ENCODE results near the gene KCTD14. TPM values are rescaled to one million over a fixed set of nuclear protein-coding genes. Genes with fewer than 3 reads are reported as not detected.

Gene KCTD14
- total RNA-seq, 1 donor from 2014 or later: 2.8 TPM

DNA sequence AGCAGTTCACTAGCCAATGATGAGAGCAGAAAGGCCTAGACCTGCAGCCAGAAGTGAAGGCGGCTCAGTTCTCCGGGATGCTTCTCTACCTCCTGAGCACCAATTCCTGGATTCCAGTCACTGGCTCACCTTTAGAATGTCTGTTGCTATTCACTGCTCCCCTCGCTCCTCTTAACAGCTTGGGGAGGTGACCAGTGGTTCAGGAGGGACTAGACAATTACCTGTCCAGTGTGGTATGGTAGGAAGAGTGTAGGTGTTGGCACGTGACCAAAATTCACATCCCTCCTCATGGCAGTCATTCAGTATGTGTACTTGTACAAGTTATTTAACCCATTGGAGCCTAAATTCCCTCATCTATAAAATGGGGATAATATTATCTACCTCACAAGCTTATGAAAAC is 44.6 kb upstream of the KCTD14 start:
- TF ChIP-seq, protein P1, sequence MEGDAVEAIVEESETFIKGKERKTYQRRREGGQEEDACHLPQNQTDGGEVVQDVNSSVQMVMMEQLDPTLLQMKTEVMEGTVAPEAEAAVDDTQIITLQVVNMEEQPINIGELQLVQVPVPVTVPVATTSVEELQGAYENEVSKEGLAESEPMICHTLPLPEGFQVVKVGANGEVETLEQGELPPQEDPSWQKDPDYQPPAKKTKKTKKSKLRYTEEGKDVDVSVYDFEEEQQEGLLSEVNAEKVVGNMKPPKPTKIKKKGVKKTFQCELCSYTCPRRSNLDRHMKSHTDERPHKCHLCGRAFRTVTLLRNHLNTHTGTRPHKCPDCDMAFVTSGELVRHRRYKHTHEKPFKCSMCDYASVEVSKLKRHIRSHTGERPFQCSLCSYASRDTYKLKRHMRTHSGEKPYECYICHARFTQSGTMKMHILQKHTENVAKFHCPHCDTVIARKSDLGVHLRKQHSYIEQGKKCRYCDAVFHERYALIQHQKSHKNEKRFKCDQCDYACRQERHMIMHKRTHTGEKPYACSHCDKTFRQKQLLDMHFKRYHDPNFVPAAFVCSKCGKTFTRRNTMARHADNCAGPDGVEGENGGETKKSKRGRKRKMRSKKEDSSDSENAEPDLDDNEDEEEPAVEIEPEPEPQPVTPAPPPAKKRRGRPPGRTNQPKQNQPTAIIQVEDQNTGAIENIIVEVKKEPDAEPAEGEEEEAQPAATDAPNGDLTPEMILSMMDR (conservative IDR thresholded peaks at IDR 0.05): no peak
- Mint-ChIP-seq H3K9me3 (no peaks in the 10 kb centered on the region), H3K27ac (no peak overlapping the region), H3K4me3 (no peak overlapping the region), H3K36me3 (peaks cover 32% of the 10 kb centered on the region), H3K4me1 (ENCODE audit: unreplicated experiment) (no peaks in the 10 kb centered on the region), H3K27me3 (no peaks in the 10 kb centered on the region)
- no peak for DNase-seq (ENCODE audit: extremely low spot score, unreplicated experiment)

DNA sequence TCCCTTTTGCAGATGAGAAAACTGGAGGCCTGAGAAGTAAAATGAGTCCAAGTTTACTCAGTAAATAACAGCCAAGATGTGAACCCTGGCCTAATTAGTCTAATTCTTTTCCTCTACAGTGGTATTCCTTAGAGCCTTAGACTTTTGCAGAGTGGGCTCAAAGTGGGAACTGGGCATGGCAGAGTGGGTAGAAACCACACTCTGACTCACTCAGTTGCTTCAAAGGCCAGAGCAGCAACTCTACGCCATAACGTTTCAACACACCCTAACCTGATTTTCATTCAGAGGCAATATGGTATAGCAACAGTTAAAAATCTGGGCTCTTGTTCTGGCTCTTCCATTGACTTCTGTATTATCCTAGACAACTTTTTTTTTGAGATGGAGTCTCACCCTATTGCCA is 43.4 kb upstream of the KCTD14 start:
- DNase-seq (ENCODE audit: extremely low spot score, unreplicated experiment): no peak
- TF ChIP-seq, protein P1 (conservative IDR thresholded peaks at IDR 0.05): no peak
- no peaks in the 10 kb centered on the region for H3K4me1 Mint-ChIP-seq (ENCODE audit: unreplicated experiment)
- H3K36me3 Mint-ChIP-seq: peaks cover 23% of the 10 kb centered on the region
- no peak overlapping the region for H3K4me3 Mint-ChIP-seq
- H3K9me3 Mint-ChIP-seq: no peaks in the 10 kb centered on the region
- H3K27me3 Mint-ChIP-seq: no peaks in the 10 kb centered on the region
- no peak overlapping the region for H3K27ac Mint-ChIP-seq

DNA sequence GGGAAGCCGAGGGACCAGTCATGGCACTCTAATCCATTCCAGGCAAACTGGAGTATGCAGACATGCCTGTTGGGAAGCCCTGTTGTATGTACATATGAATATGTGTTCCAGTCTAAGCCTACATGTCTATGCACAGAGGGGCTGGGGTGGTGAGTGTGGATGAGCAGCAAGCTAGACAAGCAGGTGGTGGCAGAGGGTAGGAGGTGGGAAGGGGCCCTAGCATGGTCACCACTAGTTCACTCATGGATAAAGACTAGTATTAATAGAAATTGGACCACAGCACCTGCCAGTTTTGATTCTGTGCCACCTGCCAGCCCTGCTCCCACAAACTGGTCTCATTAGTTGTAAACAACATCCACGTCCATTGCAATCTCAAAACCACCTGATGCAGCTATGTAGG is 42.1 kb upstream of the KCTD14 start:
- no peak for DNase-seq (ENCODE audit: extremely low spot score, unreplicated experiment)
- H3K4me1 Mint-ChIP-seq (ENCODE audit: unreplicated experiment): no peaks in the 10 kb centered on the region
- no peaks in the 10 kb centered on the region for H3K27me3 Mint-ChIP-seq
- H3K36me3 Mint-ChIP-seq: peaks cover 21% of the 10 kb centered on the region
- H3K27ac Mint-ChIP-seq: no peak overlapping the region
- TF ChIP-seq, protein P1 (conservative IDR thresholded peaks at IDR 0.05): no peak
- no peaks in the 10 kb centered on the region for H3K9me3 Mint-ChIP-seq
- no peak overlapping the region for H3K4me3 Mint-ChIP-seq

DNA sequence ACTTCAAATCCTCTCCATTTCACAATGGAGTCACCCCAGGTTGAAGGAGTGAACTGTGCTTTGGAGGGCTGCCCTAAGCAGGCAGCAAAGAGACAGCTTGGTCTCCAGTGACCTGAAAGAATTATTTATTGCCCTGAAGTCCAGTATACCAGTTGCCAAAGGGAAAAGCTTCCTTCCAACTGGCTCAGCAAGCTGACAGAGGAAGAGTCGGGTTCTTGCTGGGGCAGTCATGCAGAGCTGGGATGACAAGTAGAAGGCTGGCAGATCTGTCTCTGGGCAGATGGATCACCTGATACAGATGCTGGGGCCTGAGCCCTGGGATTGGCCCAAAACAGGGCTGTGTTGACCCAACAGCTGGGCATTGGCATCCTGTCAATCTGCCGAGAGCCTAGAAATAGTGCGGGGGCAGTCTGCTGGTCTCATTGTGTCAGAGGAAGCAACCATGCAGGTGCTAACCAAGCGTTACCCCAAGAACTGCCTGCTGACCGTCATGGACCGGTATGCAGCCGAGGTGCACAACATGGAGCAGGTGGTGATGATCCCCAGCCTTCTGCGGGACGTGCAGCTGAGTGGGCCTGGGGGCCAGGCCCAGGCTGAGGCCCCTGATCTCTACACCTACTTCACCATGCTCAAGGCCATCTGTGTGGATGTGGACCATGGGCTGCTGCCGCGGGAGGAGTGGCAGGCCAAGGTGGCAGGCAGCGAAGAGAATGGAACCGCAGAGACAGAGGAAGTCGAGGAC is 40.5 kb upstream of the KCTD14 start, which contains the start of gene THRSP:
Gene THRSP, plus strand, starts transcription at position 422 of the 742 bp plus-strand sequence. Its CDS starts 21 bp downstream, at position 443.
- no peak within 1 kb of the TSS for H3K27ac Mint-ChIP-seq
- no peaks in the 10 kb centered on the region for H3K9me3 Mint-ChIP-seq
- DNase-seq (ENCODE audit: extremely low spot score, unreplicated experiment): no peak
- no peak within 1 kb of the TSS for H3K4me3 Mint-ChIP-seq
- H3K27me3 Mint-ChIP-seq: no peaks in the 10 kb centered on the region
- TF ChIP-seq, protein P1 (conservative IDR thresholded peaks at IDR 0.05): no peak
- H3K4me1 Mint-ChIP-seq (ENCODE audit: unreplicated experiment): no peaks in the 10 kb centered on the region
- peaks cover 11% of the 10 kb centered on the region for H3K36me3 Mint-ChIP-seq

DNA sequence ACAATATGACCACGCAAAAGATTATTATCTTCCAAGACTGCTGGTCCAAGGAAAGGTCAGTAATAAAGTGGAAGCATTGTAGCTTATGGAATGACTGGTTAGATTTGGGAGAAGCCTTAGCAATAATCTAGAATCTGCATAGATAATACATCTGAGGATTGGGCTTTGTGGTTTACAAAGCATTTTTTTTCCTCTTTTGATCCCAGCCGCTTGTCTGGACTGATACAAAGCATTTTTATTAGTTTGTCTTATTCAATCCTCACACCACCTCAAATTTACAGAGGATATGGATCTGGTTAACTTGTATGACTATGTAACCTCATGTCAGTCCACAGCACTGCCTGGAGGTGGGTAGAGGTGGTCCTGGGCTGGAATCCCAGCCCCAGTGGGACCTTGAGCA is 39.6 kb upstream of the KCTD14 start:
- Mint-ChIP-seq H3K9me3 (no peaks in the 10 kb centered on the region), H3K27me3 (no peaks in the 10 kb centered on the region), H3K4me1 (ENCODE audit: unreplicated experiment) (no peaks in the 10 kb centered on the region), H3K4me3 (no peak overlapping the region), H3K36me3 (peaks cover 5% of the 10 kb centered on the region), H3K27ac (no peak overlapping the region)
- TF ChIP-seq, protein P1 (conservative IDR thresholded peaks at IDR 0.05): no peak
- no peak for DNase-seq (ENCODE audit: extremely low spot score, unreplicated experiment)

Data from type B pancreatic cell (in vitro differentiated cells).